Progenitor cell of endocrine pancreas (in vitro differentiated cells): ENCODE results near the gene PKDREJ. TPM values are rescaled to one million over a fixed set of nuclear protein-coding genes. Genes with fewer than 3 reads are reported as not detected.
A peak's percentile ranks its signal among the peaks of the same experiment; 100 is the strongest.

Experiments used
- DNase-seq: peaks from one replicate; pipeline ENCODE4 v3.0.0; 2021; ENCODE audit warnings: low spot score; ENCODE audit not compliant: unreplicated experiment
- H3K27ac Mint-ChIP-seq: 2 replicates; pipeline ENCODE4 v1.8.0; 2021; ENCODE audit warnings: mild to moderate bottlenecking, moderate library complexity, mixed read lengths
- H3K27me3 Mint-ChIP-seq: 2 replicates; pipeline ENCODE4 v1.8.0; 2021; ENCODE audit warnings: mixed read lengths
- H3K36me3 Mint-ChIP-seq: 2 replicates; pipeline ENCODE4 v1.8.0; 2022; ENCODE audit warnings: mixed read lengths; ENCODE audit not compliant: insufficient read depth
- H3K4me1 Mint-ChIP-seq: 2 replicates; pipeline ENCODE4 v1.8.0; 2021; ENCODE audit warnings: low read depth, mixed read lengths
- H3K4me3 Mint-ChIP-seq: 2 replicates; pipeline ENCODE4 v1.8.0; 2021; ENCODE audit warnings: low read depth, mild to moderate bottlenecking, moderate library complexity, mixed read lengths
- H3K9me3 Mint-ChIP-seq: 2 replicates; pipeline ENCODE4 v1.8.0; 2021; ENCODE audit warnings: low read depth, mixed read lengths
- CTCF ChIP-seq: fragments of 200-600 bp; sonication (generic); IDR thresholded peaks from one replicate; pipeline ENCODE4 v1.5.0; 2021; ENCODE audit warnings: antibody characterized with exemption, mild to moderate bottlenecking; ENCODE audit not compliant: unreplicated experiment
- total RNA-seq: library from RNA; stranded (reverse); gene quantifications from 2 replicates; pipeline ENCODE4 v1.2.1, GENCODE V29; 2021

Gene PKDREJ
- total RNA-seq, 1 donor from 2014 or later = not detected

DNA sequence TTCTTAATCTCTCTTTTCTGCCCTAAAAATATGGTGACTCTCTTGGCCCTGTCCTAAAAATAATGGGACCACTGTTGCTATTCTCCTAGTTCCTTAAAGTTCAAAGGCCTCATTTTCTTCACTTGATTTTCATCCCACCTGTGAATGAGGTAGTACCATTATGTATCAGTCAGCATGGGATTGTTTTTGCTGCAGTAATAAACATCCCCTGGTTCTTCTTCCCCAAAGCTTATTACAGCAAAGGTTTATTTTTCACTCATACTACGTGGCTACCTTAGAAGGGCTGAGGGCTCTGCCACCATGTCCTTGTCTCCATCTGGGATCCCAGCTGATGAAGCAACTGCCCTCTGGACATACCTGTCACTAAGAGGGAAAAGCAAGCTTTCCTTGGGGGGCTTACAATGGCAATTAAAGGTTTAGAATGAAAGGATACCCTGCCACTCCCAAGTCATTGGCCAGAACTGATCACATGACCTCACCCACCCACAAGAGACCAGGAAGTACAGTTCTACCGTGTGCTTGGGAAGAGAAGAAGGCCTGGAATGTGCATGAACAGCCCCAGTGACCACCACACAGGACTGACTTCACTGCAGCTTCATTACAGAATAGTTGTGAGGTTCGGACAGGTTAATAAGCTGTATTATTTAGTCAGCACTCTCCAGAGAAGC is 12.4 kb upstream of the PKDREJ start:
- Mint-ChIP-seq H3K9me3 (no peaks in the 10 kb centered on the region), H3K27me3 (no peaks in the 10 kb centered on the region), H3K27ac (peak overlapping the region; percentile 59), H3K4me1 (no peaks in the 10 kb centered on the region), H3K36me3 (peaks cover 19% of the 10 kb centered on the region), H3K4me3 (no peak overlapping the region)
- no peak for DNase-seq
- no peak for TF ChIP-seq CTCF

DNA sequence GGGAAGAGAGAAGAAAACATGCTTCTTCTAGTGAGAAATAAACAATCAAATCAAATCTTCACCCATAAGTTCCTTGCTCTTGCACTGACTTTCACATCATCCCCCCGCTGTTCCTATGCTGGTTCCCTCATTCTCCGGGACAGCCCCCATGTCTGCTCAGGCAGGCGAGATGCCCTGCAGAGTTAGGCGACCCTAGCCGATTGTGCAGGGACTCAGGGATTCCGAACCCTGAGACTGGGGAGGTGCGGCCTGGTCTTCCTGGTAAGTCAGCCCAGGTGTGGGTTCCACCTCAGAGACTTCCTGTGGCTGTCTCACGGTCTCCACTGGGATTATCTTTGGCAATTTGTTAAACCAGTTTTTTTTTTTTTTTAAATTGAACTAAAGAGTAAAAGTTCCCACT is 11.2 kb upstream of the PKDREJ start:
- no peak for TF ChIP-seq CTCF
- no peaks in the 10 kb centered on the region for H3K27me3 Mint-ChIP-seq
- no peak overlapping the region for H3K4me3 Mint-ChIP-seq
- H3K36me3 Mint-ChIP-seq = peaks cover 19% of the 10 kb centered on the region
- H3K4me1 Mint-ChIP-seq = peaks cover 2% of the 10 kb centered on the region
- H3K27ac Mint-ChIP-seq = no peak overlapping the region
- no peaks in the 10 kb centered on the region for H3K9me3 Mint-ChIP-seq
- DNase-seq = no peak

- DNase-seq = no peak
- no peak overlapping the region for H3K4me3 Mint-ChIP-seq
- no peak for TF ChIP-seq CTCF
- H3K27ac Mint-ChIP-seq = no peak overlapping the region
- H3K9me3 Mint-ChIP-seq = no peaks in the 10 kb centered on the region
- peaks cover 19% of the 10 kb centered on the region for H3K36me3 Mint-ChIP-seq
- peaks cover 2% of the 10 kb centered on the region for H3K4me1 Mint-ChIP-seq
- H3K27me3 Mint-ChIP-seq = no peaks in the 10 kb centered on the region
Measured at GRCh38 chr22:46273432-46274148, 10.4 kb upstream of the PKDREJ start.

DNA sequence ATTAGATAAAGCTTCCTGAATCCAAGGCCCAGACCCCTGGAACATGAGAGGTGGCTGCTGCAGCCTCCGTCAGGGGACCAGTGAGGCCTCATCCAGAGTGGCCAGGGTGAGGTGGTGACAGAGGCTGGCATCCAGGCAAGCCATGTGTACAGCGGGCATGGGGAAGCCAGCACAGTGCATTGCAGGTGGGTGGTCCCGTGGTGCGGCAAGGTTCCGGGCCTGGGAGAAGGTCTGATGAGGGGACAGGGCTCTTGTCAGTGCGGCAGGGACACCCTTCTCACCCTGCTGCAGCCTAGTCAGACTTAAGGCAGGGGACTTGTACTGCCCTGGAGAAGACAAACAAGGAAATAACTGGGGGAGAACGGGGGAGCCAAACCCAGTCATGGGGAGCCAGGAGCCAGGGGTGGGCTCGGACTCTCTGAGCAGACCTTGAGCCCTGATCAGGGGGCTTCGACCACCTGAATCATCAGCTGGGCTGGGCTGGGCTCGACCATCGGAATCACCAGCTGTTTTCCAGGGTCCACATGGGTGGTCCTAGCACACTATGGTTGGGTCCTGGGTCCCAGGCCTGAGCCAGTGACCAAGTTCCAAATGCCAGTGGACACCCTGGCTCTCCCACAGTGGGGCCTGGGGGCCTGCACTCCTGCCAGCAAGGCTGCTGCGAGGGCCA is 9.8 kb upstream of the PKDREJ start:
- Mint-ChIP-seq H3K36me3 (peaks cover 16% of the 10 kb centered on the region), H3K27me3 (no peaks in the 10 kb centered on the region), H3K9me3 (no peaks in the 10 kb centered on the region), H3K4me1 (peaks cover 6% of the 10 kb centered on the region), H3K27ac (no peak overlapping the region), H3K4me3 (no peak overlapping the region)
- no peak for TF ChIP-seq CTCF
- no peak for DNase-seq

DNA sequence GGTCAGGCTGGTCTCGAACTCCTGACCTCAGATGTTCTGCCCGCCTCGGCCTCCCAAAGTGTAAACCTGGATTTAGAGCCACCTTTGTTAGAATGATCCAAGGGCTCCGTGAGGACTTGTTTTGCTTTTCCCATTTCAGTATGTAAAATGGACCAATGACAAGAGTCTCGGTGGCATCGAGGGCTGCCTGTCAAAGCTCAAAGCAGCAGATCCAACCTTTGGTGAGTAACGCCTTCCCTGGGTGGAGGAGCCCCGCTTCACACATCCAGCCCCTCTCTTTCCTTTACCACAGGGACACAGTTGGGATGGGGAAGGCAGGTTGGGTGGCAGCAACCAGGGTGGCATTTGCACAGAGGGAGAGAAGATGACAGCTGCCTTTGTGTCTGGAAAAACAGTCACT is 9.1 kb upstream of the PKDREJ start:
- no peak for DNase-seq
- no peaks in the 10 kb centered on the region for H3K9me3 Mint-ChIP-seq
- H3K27ac Mint-ChIP-seq = no peak overlapping the region
- TF ChIP-seq CTCF = no peak
- H3K36me3 Mint-ChIP-seq = peaks cover 16% of the 10 kb centered on the region
- H3K4me3 Mint-ChIP-seq = no peak overlapping the region
- no peaks in the 10 kb centered on the region for H3K27me3 Mint-ChIP-seq
- H3K4me1 Mint-ChIP-seq = peaks cover 7% of the 10 kb centered on the region
